ENCODE measurements around the gene TMCC3.
"Not testable (repeated sequence)": the region's sequence is repeated elsewhere in the genome, so short reads cannot be mapped to it uniquely, and the experiment has no call there.

TMCC3 gene, protein sequence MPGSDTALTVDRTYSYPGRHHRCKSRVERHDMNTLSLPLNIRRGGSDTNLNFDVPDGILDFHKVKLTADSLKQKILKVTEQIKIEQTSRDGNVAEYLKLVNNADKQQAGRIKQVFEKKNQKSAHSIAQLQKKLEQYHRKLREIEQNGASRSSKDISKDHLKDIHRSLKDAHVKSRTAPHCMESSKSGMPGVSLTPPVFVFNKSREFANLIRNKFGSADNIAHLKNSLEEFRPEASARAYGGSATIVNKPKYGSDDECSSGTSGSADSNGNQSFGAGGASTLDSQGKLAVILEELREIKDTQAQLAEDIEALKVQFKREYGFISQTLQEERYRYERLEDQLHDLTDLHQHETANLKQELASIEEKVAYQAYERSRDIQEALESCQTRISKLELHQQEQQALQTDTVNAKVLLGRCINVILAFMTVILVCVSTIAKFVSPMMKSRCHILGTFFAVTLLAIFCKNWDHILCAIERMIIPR

DNA sequence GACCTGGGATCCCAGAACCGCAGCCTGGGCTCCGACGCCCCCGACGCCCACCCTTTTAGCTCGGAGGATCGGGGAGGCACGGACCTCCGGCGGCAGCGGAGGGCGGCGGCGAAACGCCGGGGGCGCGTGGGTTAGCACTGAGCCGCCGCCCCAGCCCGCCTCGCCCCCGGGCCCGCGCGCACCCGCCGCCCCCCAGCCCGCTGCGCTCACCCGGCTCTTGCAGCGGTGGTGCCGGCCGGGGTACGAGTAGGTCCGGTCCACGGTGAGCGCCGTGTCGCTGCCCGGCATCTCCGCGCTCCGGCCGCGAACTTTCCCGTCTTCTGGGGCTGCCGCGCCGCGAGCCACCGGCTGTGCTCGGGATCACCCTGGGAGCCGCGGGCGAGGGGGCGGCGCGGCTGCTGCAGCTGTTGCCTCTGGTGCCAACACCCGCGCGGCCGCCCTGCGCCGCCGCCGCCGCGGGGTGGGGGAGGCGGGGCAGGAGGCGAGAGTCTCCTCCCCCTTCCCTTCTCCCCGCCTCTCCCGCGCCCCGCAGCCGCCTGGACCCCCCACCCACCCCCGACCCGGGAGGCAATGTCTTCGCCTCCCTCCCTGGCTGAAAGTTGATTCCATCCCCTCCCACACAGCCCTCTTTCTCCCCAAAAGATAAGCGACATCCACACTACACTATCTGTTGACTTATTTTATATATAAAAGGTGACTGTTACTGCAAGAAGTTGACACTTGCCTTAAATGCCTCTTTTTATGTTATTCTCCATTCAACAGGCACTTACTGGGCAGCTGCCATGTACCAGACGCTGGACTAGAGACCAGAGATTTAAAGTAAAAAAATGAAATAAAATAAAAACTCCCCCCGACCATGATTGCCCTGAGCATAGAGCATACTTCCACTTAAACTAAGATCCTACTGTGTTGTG, at the start of gene TMCC3:
Gene TMCC3, minus strand, starts transcription at position 415 of the 914 bp plus-strand sequence. Its CDS starts 127 bp downstream, at position 288.
- FAIRE-seq (no peak), DNase-seq (ENCODE audit: low spot score) (no peak)

DNA sequence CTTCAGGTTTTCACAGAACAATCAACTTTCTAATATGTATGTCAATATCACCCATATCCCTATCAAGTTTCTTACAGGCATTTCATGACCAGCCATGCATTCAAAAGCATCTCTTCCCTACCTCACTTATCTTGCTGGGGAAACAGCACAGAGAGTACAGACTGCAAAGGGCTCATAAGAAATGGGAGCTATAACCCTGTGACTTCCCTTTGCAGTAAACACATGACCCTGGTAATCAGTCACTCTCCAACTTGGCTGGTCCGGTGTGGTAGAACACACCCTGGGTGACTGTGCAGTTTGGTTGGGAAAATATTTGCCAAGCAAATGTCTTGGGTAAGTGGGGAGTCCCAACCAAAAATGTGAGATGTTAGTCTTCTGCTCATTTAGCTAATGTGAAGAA, 49.4 kb upstream of the TMCC3 start:
- DNase-seq (ENCODE audit: low spot score): no peak
- FAIRE-seq: no peak

DNA sequence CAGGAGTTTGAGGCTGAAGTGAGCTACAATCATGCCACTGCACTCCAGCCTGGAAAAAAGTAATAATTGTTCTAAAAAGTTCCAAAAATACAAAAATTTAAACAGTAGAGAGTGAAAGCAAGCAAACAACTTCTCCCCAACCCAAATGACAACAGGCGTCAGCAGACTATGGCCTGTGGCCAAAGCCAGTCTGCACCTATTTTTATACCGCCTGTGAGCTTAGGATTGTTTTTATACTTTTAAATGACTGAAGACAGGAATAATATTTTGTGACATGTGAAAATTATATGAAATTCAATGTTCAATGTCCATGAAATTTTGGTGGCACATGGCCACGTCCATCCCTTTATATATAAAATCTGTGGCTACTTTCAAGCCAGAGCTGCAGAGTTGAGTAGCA, 48.2 kb upstream of the TMCC3 start:
- DNase-seq (ENCODE audit: low spot score): no peak

DNA sequence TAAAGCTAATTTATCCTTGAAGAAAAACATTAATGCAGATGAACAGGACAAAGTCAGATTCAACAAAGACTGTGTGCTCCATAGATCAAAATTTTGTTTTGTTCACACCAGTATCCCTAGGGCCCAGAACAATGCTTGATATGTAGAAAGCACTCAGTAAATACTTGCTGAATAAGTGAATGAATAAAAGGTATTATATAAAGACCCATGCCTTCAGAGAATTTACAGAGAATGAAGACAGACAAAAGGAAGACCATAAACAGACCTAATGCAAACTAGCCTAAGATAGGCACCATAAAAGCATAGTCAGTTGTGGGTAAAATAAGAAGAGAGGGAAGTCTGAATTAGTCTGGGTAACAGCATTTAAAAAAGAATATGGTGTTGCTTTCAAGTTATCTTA, 47.3 kb upstream of the TMCC3 start:
- no peak for DNase-seq (ENCODE audit: low spot score)

More for the DNA sequence above, 48.2 kb upstream of the TMCC3 start:
- FAIRE-seq: no peak

DNA sequence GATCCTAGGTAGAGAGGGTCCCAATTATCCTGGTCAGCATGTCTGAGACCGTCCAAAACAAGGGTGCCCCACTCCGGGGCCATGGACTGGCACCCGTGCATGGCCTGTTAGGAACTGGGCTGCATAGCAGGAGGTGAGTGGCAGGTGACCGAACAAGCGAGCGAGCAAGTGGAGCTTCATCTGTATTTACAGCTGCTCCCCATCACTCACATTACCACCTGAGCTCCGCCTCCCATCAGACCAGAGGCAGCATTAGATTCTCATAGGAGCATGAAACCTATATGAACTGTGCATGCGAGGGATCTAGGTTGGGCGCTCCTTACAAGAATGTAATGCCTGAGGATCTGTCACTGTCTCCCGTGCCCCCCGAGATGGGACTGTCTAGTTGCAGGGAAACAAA, 44.4 kb upstream of the TMCC3 start:
- FAIRE-seq: no peak
- DNase-seq (ENCODE audit: low spot score): no peak

More for the DNA sequence above, 47.3 kb upstream of the TMCC3 start:
- no peak for FAIRE-seq

DNA sequence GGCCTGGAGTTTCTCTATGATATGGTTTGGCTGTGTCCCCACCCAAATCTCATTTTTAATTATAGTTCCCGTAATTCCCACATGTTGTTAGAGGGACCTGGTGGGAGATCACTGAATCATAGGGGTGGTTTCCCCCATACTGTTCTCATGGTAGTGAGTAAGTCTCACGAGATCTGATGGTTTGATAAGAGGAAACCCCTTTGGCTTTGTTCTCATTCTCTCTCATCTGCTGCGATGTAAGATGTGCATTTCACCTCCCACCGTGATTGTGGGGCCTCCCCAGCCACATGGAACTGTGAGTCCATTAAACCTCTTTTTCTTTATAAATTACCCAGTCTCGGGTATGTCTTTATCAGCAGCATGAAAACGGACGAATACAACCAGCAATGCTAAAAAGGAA, 42.5 kb upstream of the TMCC3 start:
- not testable (repeated sequence) for FAIRE-seq; DNase-seq (ENCODE audit: low spot score)

DNA sequence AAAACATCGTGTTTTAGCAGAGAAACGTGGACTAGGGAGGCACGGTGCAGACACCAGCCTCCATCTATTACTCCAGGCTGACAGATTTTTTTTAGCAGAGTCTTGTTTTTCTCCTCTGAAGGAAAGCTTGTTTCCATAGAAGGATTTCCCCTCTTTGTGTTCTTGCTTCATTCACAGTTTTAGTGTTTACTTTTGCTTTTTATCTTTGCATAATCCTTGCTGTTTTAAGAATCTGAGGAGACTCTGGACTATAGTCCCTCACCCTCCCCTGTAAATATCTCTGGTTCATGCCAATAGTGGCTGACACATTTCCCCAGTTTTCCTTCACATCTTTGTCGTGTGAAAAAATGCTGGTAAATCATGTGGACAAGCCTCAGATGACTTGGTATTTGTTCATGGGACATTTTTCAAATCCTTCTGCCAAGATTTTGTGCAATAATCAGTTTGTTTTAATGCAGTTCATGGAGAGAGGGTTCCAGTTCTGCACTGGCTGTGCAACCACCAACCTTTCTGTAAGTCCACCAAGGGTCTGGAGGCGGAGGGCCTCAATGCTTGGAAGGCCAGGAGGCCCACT, 39.9 kb upstream of the TMCC3 start:
- FAIRE-seq: no peak
- no peak for DNase-seq (ENCODE audit: low spot score)

DNA sequence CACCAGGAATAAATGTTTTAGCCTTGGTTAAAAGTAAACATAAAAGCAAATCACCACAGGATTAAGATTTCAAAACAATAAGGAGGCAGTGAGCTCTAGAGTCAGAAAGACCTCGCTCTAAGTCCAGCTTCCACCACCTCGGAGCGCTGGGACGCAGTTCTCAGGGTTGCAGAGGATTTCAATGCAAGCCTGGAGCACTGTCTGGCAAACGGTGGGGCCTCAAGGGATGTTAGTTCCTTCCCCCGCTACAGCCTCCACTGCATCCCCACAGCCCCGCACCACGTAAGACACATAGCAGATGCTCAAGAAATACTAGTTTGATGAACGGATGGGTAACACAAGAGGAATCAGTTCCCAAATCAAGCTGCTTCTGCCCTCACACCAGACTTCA, 39.3 kb upstream of the TMCC3 start:
- no peak for DNase-seq (ENCODE audit: low spot score)
- FAIRE-seq: no peak

DNA sequence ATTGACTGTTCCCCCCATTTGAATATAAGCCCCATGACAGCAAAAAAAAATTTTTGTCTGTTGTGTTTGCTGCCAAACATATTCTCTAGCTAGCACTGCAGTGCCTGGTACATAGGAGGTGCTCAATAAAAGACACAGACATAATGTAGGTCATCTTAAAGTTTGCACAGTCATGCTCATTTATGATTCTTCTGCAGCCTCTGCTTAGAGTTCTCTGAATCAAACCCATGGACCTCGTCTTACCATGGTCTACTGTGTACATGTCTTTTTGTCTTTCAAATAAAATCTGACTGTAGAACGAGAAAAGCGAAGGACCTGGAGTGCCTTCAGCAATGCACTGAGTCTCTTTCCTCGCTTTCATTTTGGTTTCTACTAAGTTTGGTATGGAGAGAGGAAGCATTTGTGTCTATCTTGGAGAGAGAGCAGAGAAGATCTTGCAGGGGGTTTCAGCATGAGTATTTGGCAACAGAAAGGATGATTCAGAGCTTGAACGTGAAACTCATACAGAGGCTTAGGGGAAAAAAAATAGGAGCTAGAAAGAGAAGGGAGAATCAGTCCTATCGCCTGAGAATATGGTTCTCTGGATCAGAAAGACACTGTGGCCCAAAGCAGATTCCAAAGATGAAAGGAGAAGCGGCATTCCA, 38.8 kb upstream of the TMCC3 start:
- DNase-seq (ENCODE audit: low spot score): no peak
- no peak for FAIRE-seq

DNA sequence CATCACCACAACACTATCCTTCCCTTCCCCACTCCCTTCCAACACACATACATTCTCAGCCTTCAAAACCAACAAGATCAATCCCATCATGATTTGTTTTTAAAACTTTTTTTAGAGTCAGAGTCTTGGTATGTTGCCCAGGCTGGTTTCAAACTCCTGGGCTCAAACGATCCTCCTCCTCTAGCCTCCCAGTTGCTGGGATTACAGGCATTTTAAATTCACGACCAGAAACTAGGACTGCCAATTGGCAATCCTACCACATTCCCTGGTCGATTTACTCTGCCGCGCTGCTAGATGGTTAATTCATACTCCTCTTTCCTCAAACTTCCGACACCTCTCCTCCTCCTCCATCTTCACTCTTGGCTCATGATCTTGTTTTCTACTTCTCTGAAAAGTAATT, 37.5 kb upstream of the TMCC3 start:
- DNase-seq (ENCODE audit: low spot score): no peak
- no peak for FAIRE-seq

DNA sequence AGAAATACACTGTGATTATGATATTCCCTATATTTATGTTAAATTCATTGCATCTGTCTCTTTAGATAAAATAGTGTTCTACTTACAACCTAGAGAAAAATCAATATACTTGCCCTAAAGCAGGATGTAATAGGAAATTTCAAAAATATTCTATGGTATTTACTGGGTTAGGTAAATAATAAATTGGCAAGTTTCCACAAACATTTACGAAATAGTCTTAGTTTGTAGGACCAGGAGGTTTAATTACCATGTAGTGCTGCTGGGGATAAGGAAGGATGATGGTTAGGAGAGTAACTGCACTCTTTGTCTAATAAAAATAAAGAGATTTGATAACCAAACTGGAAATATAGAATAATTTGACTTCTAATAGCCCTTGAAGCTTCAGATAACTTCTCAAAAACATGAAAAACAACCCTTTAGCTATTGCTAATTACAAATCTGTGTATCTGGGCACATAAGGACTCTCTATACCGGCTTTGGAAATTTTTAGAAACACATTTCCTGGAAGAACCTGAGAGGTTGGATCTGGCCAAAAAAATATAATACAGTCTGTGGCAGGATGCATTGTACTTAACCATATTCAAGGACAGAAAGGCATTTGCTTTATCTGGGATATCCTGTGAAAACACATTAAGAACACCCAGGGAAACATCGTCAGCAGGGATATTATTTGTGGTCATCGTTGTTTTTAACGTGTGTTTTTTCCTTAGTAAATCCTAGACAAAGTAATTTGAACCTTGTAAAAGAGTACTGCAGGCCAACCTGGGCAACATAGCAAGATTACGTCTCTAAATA, 36.7 kb upstream of the TMCC3 start:
- no peak for FAIRE-seq
- no peak for DNase-seq (ENCODE audit: low spot score)

DNA sequence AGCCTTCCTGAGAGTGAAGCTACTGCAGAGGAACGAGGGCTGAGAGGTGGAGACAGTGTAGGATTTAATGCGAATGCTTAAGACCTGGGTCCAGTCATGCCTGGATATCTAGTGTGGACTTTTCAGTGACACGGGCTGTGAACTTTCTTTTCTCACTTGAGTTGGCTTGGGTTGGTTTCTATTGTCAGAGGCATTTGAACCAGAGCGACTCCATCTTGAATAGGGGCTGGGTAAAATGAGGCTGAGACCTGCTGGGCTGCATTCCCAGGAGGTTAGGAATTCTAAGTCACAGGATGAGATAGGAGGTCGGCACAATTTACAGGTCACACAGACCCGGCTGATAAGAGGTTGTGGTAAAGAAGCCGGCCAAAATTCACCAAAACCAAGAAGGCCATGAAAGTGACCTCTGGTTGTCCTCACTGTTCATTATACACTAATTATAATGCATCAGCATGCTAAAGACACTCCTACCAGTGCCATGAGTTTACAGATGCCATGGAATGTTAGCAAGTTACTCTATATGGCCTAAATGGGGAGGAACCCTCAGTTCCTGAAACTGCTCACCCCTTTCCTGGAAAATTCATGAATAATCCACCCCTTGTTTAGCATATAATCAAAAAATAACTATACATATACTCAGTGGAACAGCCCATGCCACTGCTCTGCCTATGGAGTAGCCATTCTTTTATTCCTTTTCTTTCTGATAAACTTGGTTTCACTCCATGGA, 34.2 kb upstream of the TMCC3 start:
- no peak for DNase-seq (ENCODE audit: low spot score)

DNA sequence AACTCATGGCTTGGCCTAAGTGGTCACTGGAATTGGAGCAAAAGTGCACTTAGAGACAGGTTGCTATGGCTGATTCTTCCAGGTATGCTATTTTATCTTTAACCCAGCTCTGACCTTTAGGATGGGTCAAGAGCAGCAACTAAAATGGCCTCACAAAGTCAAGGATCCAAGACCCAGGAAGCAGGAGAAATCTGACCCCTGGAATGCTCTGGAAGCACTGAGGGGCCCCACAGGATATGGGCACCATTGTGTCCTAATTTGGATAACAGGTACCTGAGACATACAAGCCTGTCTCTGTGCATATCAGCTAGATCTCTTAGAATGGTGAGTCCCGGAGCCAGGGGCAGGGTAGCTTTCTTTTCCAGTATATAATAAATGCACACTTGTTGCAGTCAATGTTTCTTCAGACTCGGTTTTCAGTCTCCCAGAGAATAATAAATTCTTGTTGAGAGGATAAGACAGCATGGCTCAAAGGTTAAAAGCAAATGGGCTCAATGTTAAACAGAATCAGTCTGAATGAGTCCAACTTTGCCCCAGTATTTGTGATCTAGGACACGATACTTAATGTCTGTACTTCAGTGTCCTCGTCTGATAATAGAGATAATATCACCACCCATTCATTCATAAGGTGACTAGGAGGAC, 29.3 kb upstream of the TMCC3 start:
- FAIRE-seq: no peak
- DNase-seq (ENCODE audit: low spot score): no peak

More for the DNA sequence above, 34.2 kb upstream of the TMCC3 start:
- FAIRE-seq: no peak

DNA sequence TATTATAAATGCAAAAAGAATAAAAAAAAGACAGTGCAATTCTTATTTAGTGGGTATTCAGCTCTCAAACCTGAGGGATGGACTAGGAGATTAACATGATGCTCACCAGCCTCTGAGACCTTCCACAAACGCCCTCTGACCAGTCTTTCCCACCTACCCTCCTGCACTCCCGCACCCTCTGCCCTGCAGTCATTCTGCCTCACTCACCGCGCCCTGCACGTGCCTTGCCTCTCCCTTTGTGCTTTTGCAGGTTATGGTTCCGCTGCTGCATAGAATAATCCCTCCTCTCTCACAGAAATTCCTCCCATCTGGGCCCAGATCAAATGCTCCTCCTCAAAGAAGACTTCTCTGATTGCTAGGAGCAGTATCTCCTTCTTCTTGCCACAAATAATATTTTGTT, 28.5 kb upstream of the TMCC3 start:
- FAIRE-seq: no peak
- DNase-seq (ENCODE audit: low spot score): no peak

DNA sequence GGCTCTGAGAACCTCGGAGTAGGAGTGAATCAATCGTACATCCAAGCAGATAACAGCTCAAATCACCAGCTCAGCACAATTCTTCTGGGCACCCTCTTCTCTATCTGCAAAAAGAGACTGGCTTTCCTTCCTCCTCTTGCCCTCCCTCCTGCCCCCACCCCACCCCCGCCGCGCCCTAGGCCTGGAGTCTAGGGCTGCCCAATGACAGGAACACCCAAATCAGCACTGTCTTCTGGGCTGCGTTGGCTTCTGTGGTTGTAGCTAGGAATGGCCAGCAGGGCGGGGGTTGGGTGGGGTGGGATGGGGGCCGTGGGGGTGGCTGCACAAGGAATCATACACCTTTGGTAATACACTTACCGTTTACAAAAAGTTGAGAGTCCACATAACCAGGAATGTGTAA, 28.0 kb upstream of the TMCC3 start:
- no peak for DNase-seq (ENCODE audit: low spot score)
- no peak for FAIRE-seq

DNA sequence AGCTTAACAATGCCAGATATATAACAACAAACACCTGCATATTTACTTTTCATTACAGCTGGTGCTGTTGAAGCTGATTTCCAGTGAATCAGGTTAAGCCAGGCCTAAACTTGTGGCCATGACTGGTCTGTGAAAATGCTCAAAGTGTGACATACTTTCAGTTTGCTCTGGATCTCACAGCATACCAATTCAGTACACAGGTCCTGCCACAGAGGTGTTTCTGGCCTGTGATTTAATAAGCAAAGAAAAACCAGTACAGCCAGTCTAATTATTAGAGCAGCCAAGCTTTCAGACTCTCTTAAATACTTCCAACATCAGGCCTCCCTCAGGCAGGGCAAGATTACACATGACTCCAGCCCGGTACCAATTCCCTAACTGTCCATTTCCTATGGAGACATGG, 27.4 kb upstream of the TMCC3 start:
- DNase-seq (ENCODE audit: low spot score): no peak
- no peak for FAIRE-seq

DNA sequence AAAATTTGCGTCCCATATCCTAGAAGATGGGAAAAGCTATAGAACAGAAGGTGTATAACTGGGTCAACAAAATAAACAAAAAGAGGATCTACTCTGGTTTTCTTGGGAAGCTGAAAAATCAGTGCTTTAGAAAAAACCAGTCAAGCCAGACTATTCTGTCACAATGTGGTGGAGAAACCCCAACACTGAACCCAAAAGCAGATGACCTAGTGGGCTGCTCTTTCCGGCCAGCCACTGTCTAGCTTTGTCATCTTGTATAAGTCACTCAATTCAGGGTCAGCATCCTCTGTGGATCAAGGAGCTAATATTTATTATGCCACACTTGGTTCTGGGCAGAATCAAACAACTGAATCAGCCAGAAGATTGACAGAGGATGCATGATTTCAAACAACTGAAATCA, 26.6 kb upstream of the TMCC3 start:
- FAIRE-seq (no peak), DNase-seq (ENCODE audit: low spot score) (no peak)

DNA sequence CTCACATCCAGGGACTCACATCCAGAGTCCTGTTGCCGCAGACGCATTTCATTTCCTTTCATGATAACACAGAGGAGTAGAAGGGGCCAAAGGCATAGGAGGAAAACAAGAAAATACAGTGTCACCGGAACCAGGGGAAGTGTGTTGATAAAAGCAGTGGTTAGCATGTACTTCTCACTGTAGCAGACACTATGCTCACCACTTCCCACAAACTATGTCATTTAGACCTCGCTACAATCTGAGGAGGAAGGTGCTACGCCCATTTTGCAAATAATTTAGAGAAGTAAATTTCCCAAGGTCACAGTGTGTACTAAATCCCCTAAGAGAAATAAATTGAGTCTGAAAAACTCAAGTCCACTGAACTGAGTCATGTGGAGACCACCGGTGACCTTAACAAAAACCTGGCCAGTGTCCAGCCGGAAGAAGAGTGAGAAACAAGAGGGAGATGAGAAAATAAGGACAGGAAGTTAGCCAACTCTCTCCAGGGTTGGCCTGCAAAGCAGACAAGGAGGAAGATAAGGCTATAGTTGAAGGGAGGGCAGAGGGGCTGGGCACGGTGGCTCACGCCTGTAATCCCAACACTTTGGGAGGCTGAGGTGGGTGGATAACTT, 25.8 kb upstream of the TMCC3 start:
- FAIRE-seq (no peak), DNase-seq (ENCODE audit: low spot score) (no peak)

DNA sequence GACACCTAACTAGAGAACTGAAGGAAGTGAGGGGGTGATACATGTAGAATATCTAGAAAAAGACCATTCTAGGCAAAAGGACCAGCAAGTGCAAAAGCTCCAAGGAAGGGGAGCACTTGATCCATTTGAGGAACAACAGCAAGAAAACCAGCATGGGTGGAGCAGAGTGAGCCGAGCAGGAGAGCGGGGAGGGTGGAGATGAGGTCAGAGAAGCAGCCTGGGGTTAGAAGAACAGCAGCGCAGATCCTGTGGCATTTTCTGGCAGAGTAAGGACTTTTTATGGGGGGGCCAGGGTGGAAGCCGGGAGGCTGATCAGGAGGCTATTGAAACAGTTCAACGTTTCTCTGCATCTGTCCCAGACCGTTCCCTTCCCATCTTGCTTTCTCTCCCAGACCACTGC, 24.5 kb upstream of the TMCC3 start:
- no peak for DNase-seq (ENCODE audit: low spot score)
- FAIRE-seq: no peak
